NCI-H2171 treated with DMSO at 0.1 percent for 48 hours (cell line): ENCODE data around the gene HDAC4.

Source experiments
- DNase-seq: peaks from one replicate; lab custom pipeline; 2025; lab: John Stamatoyannopoulos, UW

HDAC4 gene

GRCh38 chr2:239026711-239027361, 374.0 kb downstream of the HDAC4 start:
- no peak for DNase-seq

GRCh38 chr2:239025951-239026461, 374.8 kb downstream of the HDAC4 start:
- no peak for DNase-seq

- no peak for DNase-seq
Observed at GRCh38 chr2:239025096-239025801, 375.6 kb downstream of the HDAC4 start.

- no peak for DNase-seq
Observed at GRCh38 chr2:239024226-239024625, 376.6 kb downstream of the HDAC4 start.

DNA sequence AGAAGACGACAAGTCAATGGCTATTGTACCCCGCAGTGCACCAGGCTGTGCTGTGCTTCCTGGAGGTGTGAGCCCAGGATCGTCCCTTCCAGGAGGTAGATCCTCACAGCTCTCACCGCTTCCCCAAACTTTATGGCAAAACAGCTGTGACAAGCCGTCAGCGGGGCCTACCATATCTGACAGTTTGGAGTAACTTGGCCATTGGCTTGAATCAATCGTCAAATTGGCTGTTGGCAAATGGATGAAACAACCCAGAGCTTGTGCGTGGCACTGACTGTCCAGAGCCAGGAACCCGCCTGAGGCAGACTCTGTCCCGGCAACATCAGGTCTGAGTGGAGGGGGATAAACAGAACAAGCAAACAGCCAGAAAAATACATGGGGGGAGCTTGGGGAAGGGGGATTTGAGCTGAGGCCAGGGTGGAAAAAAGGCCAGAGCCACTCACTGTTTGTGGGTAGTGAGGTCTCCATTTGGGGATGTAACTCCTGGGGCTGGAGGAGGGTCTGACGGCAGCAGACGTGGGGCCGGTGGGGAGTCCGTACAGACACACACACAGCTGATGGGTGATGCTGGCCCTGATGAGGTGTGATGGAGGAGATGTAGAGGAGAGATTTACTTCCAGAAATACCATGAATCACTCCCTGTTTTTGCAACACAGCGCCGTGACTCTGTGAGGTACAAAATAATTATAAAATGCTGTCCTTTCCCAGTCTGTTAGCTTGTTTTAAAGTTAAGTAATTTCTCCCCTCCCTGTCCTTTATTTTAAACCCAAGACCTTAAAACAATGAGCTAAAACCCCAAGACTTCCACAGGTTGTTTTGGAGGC, 378.2 kb downstream of the HDAC4 start:
- no peak for DNase-seq

DNA sequence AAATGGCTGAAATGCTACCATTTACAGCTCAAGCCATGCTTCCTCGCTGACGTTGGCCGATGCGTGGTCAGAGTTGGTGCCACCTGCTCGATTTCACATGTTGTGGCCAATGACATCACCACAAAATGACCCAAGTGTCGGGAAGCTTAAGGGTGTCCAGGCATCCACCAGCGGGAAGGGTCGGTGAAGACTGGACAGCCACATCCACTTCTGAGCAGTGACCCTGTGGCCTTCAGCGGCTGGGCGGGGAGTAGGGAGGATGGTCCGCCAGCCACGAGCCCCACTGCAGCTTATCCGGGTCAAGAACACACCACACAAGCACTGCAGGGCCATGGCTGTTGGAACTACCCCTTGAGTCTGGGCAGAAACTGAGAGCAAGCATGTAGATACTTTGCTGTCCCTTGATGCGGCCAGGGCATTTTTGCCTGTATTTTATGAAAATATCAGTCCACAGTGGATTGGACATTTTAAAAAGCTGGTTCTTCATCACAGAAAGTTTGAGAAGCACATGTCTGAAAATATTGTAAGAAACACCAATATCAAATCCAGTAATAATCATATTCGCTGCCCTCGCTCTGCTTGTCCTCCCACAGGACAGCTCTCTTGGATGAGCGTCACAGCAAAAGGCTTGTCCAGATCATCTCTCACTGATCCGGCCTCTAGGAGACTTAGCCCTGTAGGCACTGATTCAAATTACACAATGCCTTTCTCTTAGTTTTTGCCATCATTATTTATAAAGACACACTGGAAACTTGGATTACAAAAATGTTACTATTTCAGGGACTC, 379.0 kb downstream of the HDAC4 start:
- DNase-seq = no peak

DNA sequence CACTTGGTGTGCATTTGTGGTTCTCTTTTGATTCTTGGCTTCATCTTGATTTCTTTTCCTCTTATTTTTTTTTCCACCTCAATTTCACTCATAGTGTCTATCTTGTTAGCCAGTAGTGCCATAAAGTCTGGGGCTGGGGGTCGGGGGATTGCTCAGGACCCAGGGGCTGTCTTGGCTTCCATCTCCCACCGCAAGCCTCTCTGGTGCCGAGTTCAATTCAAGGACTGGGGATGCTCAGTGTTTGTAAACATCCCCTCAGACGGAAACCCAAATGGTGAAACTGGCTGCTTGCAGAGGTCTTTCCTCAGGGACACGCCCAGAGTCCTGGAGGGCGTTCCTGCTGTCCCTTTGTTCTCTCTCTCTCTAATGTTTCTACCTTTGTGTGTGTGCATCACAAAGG, 379.6 kb downstream of the HDAC4 start:
- DNase-seq = no peak

DNA sequence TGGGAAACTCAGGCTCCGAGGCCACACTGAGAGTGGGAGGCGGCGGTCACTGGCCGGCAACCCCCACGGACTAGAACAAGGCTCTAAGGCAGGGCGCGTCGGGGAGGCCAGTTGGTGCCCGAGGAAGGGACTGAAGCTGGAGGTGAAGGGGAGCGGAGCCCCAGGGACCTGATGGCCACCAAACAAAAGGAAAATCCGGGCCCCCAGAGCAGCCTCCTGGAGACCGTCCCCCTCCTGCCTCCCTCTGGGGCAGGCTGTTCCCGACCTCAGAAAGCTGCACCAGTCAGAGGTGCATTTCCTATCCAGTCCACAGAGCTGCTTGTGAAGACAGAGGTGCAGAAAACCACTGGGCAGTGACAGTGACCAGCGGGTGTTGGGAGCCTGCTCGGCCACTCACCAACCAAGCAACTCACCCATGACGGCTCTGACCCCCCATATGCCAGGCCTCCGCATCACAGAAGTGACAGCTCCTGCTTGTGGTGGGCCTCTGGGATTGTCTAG, 380.2 kb downstream of the HDAC4 start:
- no peak for DNase-seq

GRCh38 chr2:239019183-239019581, 381.6 kb downstream of the HDAC4 start:
- DNase-seq = no peak

GRCh38 chr2:239018271-239019182, 382.3 kb downstream of the HDAC4 start:
- DNase-seq = no peak

DNA sequence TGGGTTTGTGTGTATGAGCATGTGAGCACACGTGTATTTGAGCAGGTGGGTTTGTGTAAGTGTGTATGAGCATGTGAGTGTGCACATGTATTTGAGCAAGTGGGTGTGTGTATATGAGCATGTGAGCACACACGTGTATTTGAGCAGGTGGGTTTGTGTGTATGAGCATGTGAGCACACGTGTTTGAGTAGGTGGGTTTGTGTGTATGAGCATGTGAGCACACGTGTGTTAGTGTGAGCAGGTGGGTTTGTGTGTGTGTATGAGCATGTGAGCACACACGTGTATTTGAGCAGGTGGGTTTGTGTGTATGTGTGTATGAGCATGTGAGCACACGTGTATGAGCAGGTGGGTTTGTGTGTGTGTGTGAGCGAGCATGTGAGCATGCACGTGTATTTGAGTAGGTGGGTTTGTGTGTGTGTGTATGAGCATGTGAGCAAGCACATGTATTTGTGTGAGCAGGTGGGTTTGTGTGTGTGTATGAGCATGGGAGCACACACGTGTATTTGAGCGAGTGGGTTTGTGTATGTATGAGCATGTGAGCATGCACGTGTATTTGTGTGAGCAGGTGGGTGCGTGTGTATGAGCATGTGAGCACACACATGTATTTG, 383.2 kb downstream of the HDAC4 start:
- no peak for DNase-seq

DNA sequence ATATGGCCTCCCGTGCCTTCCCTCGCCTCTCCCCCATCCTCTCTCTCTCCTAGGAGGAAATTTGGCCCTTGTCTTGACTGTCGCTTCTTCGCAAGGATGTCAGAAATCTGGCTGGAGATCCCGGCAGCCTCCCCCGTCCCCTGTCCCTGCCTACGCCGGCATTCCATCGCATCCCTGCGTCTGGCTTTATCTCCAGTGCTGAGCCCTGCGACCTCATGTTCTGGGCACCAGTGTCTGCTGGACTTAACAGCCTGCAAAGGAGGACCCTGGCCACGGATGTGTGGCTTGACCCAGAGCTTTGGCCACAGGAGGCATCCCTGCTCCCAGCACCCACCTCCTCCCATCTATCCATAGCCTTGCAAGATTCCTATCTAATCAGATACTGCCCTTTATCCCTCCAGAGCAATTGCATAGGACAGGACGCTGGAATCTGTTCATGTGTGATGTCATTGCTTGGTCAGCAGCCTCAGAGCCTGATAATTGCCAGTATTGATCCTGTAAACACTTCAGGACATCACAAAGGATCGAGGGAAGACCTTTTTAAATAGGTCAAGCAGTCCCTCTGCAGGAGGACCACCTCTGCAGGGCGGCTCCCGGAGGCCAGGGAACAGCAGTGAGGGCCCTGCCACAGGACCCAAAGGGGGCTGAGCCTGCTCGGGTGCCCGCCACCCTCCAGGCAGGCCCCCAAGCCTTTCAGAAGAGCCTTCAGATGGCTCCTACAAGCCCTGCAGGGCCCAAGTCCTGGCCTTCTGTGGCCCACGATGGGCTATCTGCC, 384.7 kb downstream of the HDAC4 start:
- DNase-seq = no peak

DNA sequence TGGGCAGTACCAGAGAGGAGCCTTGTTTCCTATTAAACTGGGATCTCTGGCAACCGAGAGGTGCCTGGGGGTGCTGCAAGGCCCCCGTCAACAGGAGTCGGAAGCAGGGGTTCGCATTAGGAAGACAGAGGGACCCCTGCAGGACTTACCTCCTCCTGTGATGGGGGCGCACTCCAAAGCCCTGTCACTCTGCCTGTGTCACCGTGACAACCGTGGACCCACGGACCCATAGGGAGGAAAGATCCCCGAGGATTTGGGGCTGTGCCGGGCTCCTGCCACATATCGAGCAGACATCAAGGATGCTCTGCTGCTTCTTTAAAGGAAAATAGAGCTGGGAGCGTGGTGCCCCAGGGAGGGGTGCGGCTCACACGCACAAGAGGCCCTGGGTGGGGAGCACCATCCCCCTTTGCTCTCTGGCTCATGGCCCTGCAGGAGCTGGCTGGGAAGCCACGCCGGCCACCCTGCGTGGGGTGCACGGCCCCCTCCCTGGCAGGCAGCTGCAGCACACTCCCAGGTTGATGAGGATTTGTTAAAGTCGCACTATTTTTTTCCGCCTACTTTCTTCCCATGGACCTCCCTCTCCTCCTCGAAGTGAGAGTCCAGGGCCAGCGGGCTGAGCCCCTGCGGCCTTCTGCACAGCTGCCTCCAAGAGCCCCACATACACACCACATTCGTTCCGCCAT, 385.5 kb downstream of the HDAC4 start:
- DNase-seq = no peak

- DNase-seq = no peak
Observed at GRCh38 chr2:239014458-239015217, 386.2 kb downstream of the HDAC4 start.

DNA sequence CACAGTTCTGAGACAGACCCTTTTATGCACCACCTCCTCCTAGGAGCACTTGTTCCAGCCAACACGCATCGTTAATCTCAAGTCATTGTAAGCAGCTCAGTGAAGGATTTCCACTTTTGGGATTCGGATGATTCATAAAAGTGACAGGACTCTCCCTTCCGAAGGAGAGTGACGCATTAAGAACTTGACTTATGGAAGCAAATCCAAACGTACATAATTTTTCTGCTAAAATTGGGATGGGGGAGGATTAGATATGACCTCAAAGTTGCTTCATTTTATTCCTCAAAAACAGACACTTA, 387.2 kb downstream of the HDAC4 start:
- DNase-seq = no peak

- DNase-seq = no peak
Observed at GRCh38 chr2:239012936-239013677, 387.7 kb downstream of the HDAC4 start.

- DNase-seq = no peak
Observed at GRCh38 chr2:239012228-239012627, 388.6 kb downstream of the HDAC4 start.

DNA sequence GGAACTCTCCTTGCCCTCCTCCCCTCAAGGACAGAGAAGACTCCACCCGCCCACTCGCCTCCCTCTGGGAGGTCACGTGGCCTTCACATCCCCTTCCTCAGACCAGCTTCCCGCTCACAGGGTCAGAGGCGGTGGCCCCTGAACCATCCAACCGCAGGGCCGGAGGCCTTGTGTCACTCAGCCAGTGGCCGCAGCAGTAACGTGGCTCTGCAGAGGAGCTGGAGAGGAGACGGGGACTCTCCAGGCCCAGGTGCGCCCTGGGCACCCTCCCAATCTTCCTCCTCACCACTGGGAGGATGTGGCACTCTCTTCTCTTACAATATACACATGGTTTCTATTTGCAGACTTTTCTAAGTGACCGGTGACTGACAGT, 391.2 kb downstream of the HDAC4 start:
- no peak for DNase-seq
